A549 (cell line): ENCODE results near the gene SHQ1. TPM values are rescaled to one million over a fixed set of nuclear protein-coding genes. Genes with fewer than 3 reads are reported as not detected.
A peak's percentile ranks its signal among the peaks of the same experiment; 100 is the strongest.

Experiments used
- ATAC-seq, 2 experiments: fragments of 200-7000 bp in 1 of 2; fragments of >200 bp in 1 of 2; cut with Nextera tagmentation in 1 of 2; cut with Tn5 transposase in 1 of 2; 3 replicates each; pipeline versions ENCODE4 v1.8.0 to v1.9.1; 2018 to 2020; ENCODE audit warnings: mild to moderate bottlenecking in 1 of 2, moderate library complexity in 1 of 2
- CTCF ChIA-PET: fragments of 300-600 bp; sonication (Branson Sonifier 250); formaldehyde crosslinking; extraction: SDS; loops from one replicate; lab custom pipeline; 2021; ENCODE audit warnings: antibody characterized with exemption, inconsistent platforms; lab: Yijun Ruan, JAX
- POLR2A ChIA-PET: fragments of 350-600 bp; formaldehyde crosslinking; extraction: SDS; loops from one replicate; lab custom pipeline; 2021; ENCODE audit warnings: antibody characterized with exemption, inconsistent platforms; lab: Yijun Ruan, JAX
- DNase-seq, 2 experiments: peaks; one replicate each; pipeline versions ENCODE4 v3.0.0 to v3.0.0-alpha.2; 2011 to 2016; ENCODE audit warnings: low read depth in 1 of 2, low spot score in 1 of 2
- FAIRE-seq: peaks from 2 replicates; lab custom pipeline; 2011; peaks lifted over from hg19 to GRCh38; lab: Jason Lieb, UNC
- H3K27ac ChIP-seq, 2 experiments: fragments of >200 bp; sonication (Bioruptor Twin); formaldehyde crosslinking; 3 replicates each; pipeline ENCODE4 v1.5.1; 2016 to 2017
- H3K4me1 ChIP-seq: fragments of >200 bp; sonication (Bioruptor Twin); formaldehyde crosslinking; 3 replicates; pipeline ENCODE4 v1.6.1; 2016
- H3K4me2 ChIP-seq: fragments of >200 bp; sonication (Bioruptor Twin); formaldehyde crosslinking; 3 replicates; pipeline ENCODE4 v1.6.1; 2016
- H3K4me3 ChIP-seq: fragments of >200 bp; sonication (Bioruptor Twin); formaldehyde crosslinking; 3 replicates; pipeline ENCODE4 v1.5.1; 2016
- H3K9me3 ChIP-seq: fragments of >200 bp; sonication (Bioruptor Twin); formaldehyde crosslinking; 3 replicates; pipeline ENCODE4 v1.6.1; 2016
- ATOH8 ChIP-seq: fragments of 250-450 bp; sonication (Bioruptor Pico); IDR thresholded peaks from 2 replicates; pipeline ENCODE4 v1.5.0; 2020; ENCODE audit warnings: low read depth, mild to moderate bottlenecking, moderate library complexity
- BHLHE40 ChIP-seq: IDR thresholded peaks from 2 replicates; pipeline ENCODE4 v1.6.1; 2012; ENCODE audit warnings: low read depth, low read length, inconsistent platforms
- CHD2 ChIP-seq: fragments of 150-350 bp; IDR thresholded peaks from 2 replicates; pipeline ENCODE4 v1.6.1; 2014; ENCODE audit warnings: low read length; ENCODE audit not compliant: partially characterized antibody
- EHF ChIP-seq: fragments of 250-450 bp; sonication (Bioruptor Pico); IDR thresholded peaks from 2 replicates; pipeline ENCODE4 v1.5.0; 2020; ENCODE audit warnings: mild to moderate bottlenecking
- ELK1 ChIP-seq: fragments of 150-350 bp; IDR thresholded peaks from 2 replicates; pipeline ENCODE4 v1.6.1; 2014; ENCODE audit warnings: low read depth, mild to moderate bottlenecking, low read length
- EP300 ChIP-seq, 2 experiments: fragments of >200 bp; sonication (Bioruptor Twin); formaldehyde crosslinking; IDR thresholded peaks; 2 replicates in 1 of 2; 3 replicates in 1 of 2; pipeline ENCODE4 v1.6.1; 2016 to 2017
- ESRRA ChIP-seq: fragments of 150-350 bp; IDR thresholded peaks from 2 replicates; pipeline ENCODE4 v1.6.1; 2014; ENCODE audit warnings: mild to moderate bottlenecking, low read length, borderline replicate concordance
- FOSB ChIP-seq: fragments of 250-450 bp; sonication (Bioruptor Pico); IDR thresholded peaks from 2 replicates; pipeline ENCODE4 v1.5.0; 2020; ENCODE audit warnings: mild to moderate bottlenecking, moderate library complexity
- FOXS1 ChIP-seq: fragments of 250-450 bp; sonication (Bioruptor Pico); IDR thresholded peaks from 2 replicates; pipeline ENCODE4 v1.5.0; 2020; ENCODE audit warnings: mild to moderate bottlenecking, moderate library complexity
- HDAC2 ChIP-seq: fragments of 200-600 bp; sonication (generic); IDR thresholded peaks from 2 replicates; pipeline ENCODE4 v1.6.1; 2016
- HES2 ChIP-seq: fragments of >200 bp; sonication (Bioruptor Twin); formaldehyde crosslinking; IDR thresholded peaks from 2 replicates; pipeline ENCODE4 v1.6.1; 2016
- HEYL ChIP-seq: fragments of 250-450 bp; sonication (Bioruptor Pico); IDR thresholded peaks from 2 replicates; pipeline ENCODE4 v1.8.0; 2021; ENCODE audit warnings: mild to moderate bottlenecking, moderate library complexity
- HOXB5 ChIP-seq: fragments of 250-450 bp; sonication (Bioruptor Pico); IDR thresholded peaks from 2 replicates; pipeline ENCODE4 v1.5.0; 2020; ENCODE audit warnings: mild to moderate bottlenecking, moderate library complexity
- JUNB ChIP-seq: fragments of >200 bp; sonication (Bioruptor Twin); formaldehyde crosslinking; IDR thresholded peaks from 2 replicates; pipeline ENCODE4 v1.6.1; 2016
- KDM1A ChIP-seq: fragments of 200-600 bp; sonication (generic); IDR thresholded peaks from 2 replicates; pipeline ENCODE4 v1.6.1; 2016; ENCODE audit warnings: low read depth, mild to moderate bottlenecking
- MYC ChIP-seq: IDR thresholded peaks from 2 replicates; pipeline ENCODE4 v1.6.1; 2012; ENCODE audit warnings: mild to moderate bottlenecking, inconsistent platforms, low read length, improper control_type of control experiment, borderline replicate concordance
- NPAS2 ChIP-seq: fragments of 250-450 bp; sonication (Bioruptor Pico); IDR thresholded peaks from 2 replicates; pipeline ENCODE4 v1.8.0; 2022; ENCODE audit warnings: mild to moderate bottlenecking, moderate library complexity, borderline replicate concordance
- NR3C1 ChIP-seq: fragments of >200 bp; sonication (Bioruptor Twin); formaldehyde crosslinking; IDR thresholded peaks from 3 replicates; pipeline ENCODE4 v1.6.1; 2017
- POLR2AphosphoS2 ChIP-seq: conservative IDR thresholded peaks from 2 replicates; pipeline ENCODE4 v1.6.1; 2012; ENCODE audit warnings: low read length, improper control_type of control experiment, inconsistent platforms
- RAD21 ChIP-seq, 2 experiments: fragments of >200 bp in 1 of 2; sonication (Bioruptor Twin) in 1 of 2; formaldehyde crosslinking in 1 of 2; IDR thresholded peaks in 1 of 2; conservative IDR thresholded peaks in 1 of 2; 2 replicates in 1 of 2; 3 replicates in 1 of 2; pipeline ENCODE4 v1.6.1; 2012 to 2018; ENCODE audit warnings: inconsistent platforms in 1 of 2
- RARB ChIP-seq: fragments of 250-450 bp; sonication (Bioruptor Pico); IDR thresholded peaks from 2 replicates; pipeline ENCODE4 v1.8.0; 2021; ENCODE audit warnings: mild to moderate bottlenecking, moderate library complexity
- RCOR1 ChIP-seq: fragments of 150-350 bp; IDR thresholded peaks from 2 replicates; pipeline ENCODE4 v1.6.1; 2014; ENCODE audit warnings: antibody characterized with exemption, low read length, low read depth
- REST ChIP-seq: fragments of 200-600 bp; sonication (generic); IDR thresholded peaks from 2 replicates; pipeline ENCODE4 v1.6.1; 2016; ENCODE audit warnings: antibody characterized with exemption, mild to moderate bottlenecking, moderate library complexity
- TFCP2L1 ChIP-seq: fragments of 250-450 bp; sonication (Bioruptor Pico); IDR thresholded peaks from 2 replicates; pipeline ENCODE4 v1.5.0; 2021; ENCODE audit warnings: mild to moderate bottlenecking
- TP53 ChIP-seq: fragments of 250-450 bp; sonication (Bioruptor Pico); IDR thresholded peaks from 2 replicates; pipeline ENCODE4 v1.5.0; 2021; ENCODE audit warnings: mild to moderate bottlenecking, moderate library complexity
- ZC3H11A ChIP-seq: fragments of 450-650 bp; IDR thresholded peaks from 2 replicates; pipeline ENCODE4 v1.6.1; 2014; ENCODE audit warnings: antibody characterized with exemption, mild to moderate bottlenecking
- ZFP36 ChIP-seq: fragments of 450-650 bp; IDR thresholded peaks from 2 replicates; pipeline ENCODE4 v1.6.1; 2014; ENCODE audit warnings: borderline replicate concordance; ENCODE audit not compliant: partially characterized antibody
- ZNF302 ChIP-seq: fragments of 250-450 bp; sonication (Bioruptor Pico); IDR thresholded peaks from 2 replicates; pipeline ENCODE4 v1.9.0; 2021; ENCODE audit warnings: inconsistent platforms, mild to moderate bottlenecking, moderate library complexity
- WGBS: methylation state at CpG from one replicate; pipeline ENCODE4 v1.1.6; 2017; ENCODE audit errors: missing lambda C conversion rate; 5-methylcytosine and 5-hydroxymethylcytosine counted together
- polyA plus RNA-seq, 4 experiments: library from polyadenylated mRNA; depleted of rRNA in 3 of 4; stranded (reverse); fragments of >200 nt; fragmentation: RNase III in 1 of 4; extraction: RNeasy Plus Mini Kit Qiagen cat#74134 plus additional on column Dnase treatment in 1 of 4; gene quantifications; 2 replicates in 3 of 4; 3 replicates in 1 of 4; pipeline ENCODE4 v1.2.3, GENCODE V29; 2011 to 2017

Gene SHQ1
- polyA plus RNA-seq, 2 of the 4 experiments (the other 2 are of a cell fraction) = 18.0 to 22.2 TPM

GRCh38 chr3:72812201-72812600 is 36.0 kb downstream of the SHQ1 start:
- no peak overlapping the region for H3K4me3 ChIP-seq
- TF ChIP-seq RARB (CRISPR knock-in tag) (no peak), JUNB (no peak), EHF (CRISPR knock-in tag) (no peak), FOSB (CRISPR knock-in tag) (no peak), ELK1 (no peak), RAD21 (conservative IDR thresholded peaks at IDR 0.05 in 1 of 2, IDR thresholded peaks at IDR 0.05 in 1 of 2) (no peak), ESRRA (no peak), REST (no peak), HES2 (no peak), HOXB5 (CRISPR knock-in tag) (no peak), EP300 (IDR thresholded peaks at IDR 0.05) (no peak), ZFP36 (no peak), ATOH8 (CRISPR knock-in tag) (no peak), TFCP2L1 (CRISPR knock-in tag) (no peak), TP53 (CRISPR knock-in tag) (no peak), NPAS2 (no peak), HEYL (CRISPR knock-in tag) (no peak)
- 83% methylated on average over 3 of the region's 3 CpGs for WGBS
- CTCF ChIA-PET = interaction anchor here (0.8 to 2.3 kb wide), 5 partner anchors 10 to 937 kb away, joined by 3 to 15 read pairs (median 3); no protein-coding TSS in a partner anchor
- H3K4me2 ChIP-seq = no peak overlapping the region
- DNase-seq (no peak), FAIRE-seq (no peak), ATAC-seq (no peak)
- POLR2A ChIA-PET = interaction anchor here (0.5 kb wide), 1 partner anchor 45 kb away, joined by 6 read pairs; no protein-coding TSS in a partner anchor
- no peaks in the 10 kb centered on the region for H3K4me1 ChIP-seq
- no peaks in the 10 kb centered on the region for H3K9me3 ChIP-seq
- no peak overlapping the region for H3K27ac ChIP-seq

GRCh38 chr3:72811571-72811970 is 36.7 kb downstream of the SHQ1 start:
- H3K4me2 ChIP-seq = no peak overlapping the region
- WGBS = 91% methylated on average over 1 of the region's 1 CpG
- DNase-seq (no peak), ATAC-seq (peak in 1 of 2 experiments; percentile 34; a peak in 1 of 6 replicates)
- TF ChIP-seq MYC (no peak), TFCP2L1 (CRISPR knock-in tag) (no peak), KDM1A (no peak), FOXS1 (CRISPR knock-in tag) (no peak), HEYL (CRISPR knock-in tag) (no peak), ZC3H11A (no peak), BHLHE40 (no peak), ZNF302 (CRISPR knock-in tag) (no peak), RCOR1 (no peak), POLR2AphosphoS2 (no peak), CHD2 (no peak), HDAC2 (no peak), ZFP36 (no peak), ESRRA (no peak), NR3C1 (no peak)
- TF ChIP-seq, all 56 proteins: peak for 0
- CTCF ChIA-PET = interaction anchor here (1.0 to 2.3 kb wide), 3 partner anchors 11 to 937 kb away, joined by 3 to 15 read pairs (median 4); no protein-coding TSS in a partner anchor
- H3K27ac ChIP-seq = no peak overlapping the region
- H3K4me1 ChIP-seq = no peaks in the 10 kb centered on the region
- no peak overlapping the region for H3K4me3 ChIP-seq
- POLR2A ChIA-PET = no interaction called here
- no peaks in the 10 kb centered on the region for H3K9me3 ChIP-seq
- no peak for FAIRE-seq
